Measurements from ENCODE around the gene ZNF423. TPM values are rescaled to one million over a fixed set of nuclear protein-coding genes. Genes with fewer than 3 reads are reported as not detected.

The ZNF423 gene
- total RNA-seq, 2 donors from 2014 or later, result 12.3 to 29.3 TPM

DNA sequence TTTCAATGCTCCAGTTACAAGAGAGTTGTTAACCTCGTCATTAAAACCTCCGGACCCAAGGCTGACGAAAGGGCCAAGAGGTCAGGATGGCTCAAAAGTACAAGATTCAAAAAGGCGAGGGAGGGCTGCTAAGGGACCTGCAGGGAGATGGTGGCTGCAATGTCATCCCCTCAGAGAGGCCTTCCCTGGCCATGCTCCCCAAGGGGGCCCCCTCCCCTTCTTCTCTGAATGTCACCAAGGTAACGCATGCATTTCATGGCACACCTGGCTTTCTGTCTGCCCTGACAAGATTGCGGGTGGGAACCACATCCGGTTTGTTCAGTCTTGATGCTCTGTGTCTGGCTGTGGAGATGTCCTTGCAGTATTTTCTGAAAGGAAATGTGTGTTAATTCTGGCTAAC, 392.4 kb downstream of the ZNF423 start:
- no peak for DNase-seq (ENCODE audit: low spot score)
- intact Hi-C loops (cut with DNase I), result loop anchor here in 1 of 2 donors (5.0 kb wide), 1 partner anchor 356 kb away; no protein-coding TSS in a partner anchor

DNA sequence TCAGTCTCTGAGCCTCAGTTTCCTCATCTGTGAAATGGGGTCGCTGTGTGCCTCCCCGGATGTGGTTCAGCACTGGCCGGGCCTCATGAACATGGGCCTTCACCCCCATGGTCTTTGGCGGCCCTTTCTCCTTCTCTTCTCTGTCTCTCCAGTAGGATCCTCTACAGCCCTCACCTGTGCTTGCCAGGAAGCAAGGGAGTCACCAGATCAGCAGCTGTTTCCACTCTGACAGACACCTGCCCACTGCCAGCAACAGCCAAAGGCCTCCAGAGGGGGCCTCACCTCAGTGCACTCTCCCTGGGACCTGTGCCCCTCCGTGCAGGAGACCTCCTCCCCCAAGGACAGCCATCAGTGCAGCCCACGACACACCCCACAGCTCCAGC, 392.9 kb downstream of the ZNF423 start:
- no peak for DNase-seq (ENCODE audit: low spot score)
- intact Hi-C loops (cut with DNase I), result loop anchor here in 1 of 2 donors (5.0 kb wide), 1 partner anchor 356 kb away; no protein-coding TSS in a partner anchor

- intact Hi-C loops (cut with DNase I), result loop anchor here in 1 of 2 donors (5.0 kb wide), 1 partner anchor 355 kb away; no protein-coding TSS in a partner anchor
- DNase-seq (ENCODE audit: low spot score), result no peak
These were observed 393.4 kb downstream of the ZNF423 start for GRCh38 chr16:49462362-49462988.

GRCh38 chr16:49461517-49461951, 394.4 kb downstream of the ZNF423 start:
- intact Hi-C loops (cut with DNase I), result loop anchor here in 1 of 2 donors (5.0 kb wide), 1 partner anchor 354 kb away; no protein-coding TSS in a partner anchor
- no peak for DNase-seq (ENCODE audit: low spot score)

GRCh38 chr16:49460786-49461470, 395.0 kb downstream of the ZNF423 start:
- intact Hi-C loops (cut with DNase I), result loop anchor here in 1 of 2 donors (5.0 kb wide), 1 partner anchor 354 kb away; no protein-coding TSS in a partner anchor
- DNase-seq (ENCODE audit: low spot score), result no peak

- DNase-seq (ENCODE audit: low spot score), result peak; percentile 42
- intact Hi-C loops (cut with DNase I), result loop anchor here in 1 of 2 donors (5.0 kb wide), 1 partner anchor 353 kb away; no protein-coding TSS in a partner anchor
These were observed 395.8 kb downstream of the ZNF423 start for GRCh38 chr16:49459953-49460735.

GRCh38 chr16:49458656-49459445, 397.1 kb downstream of the ZNF423 start:
- intact Hi-C loops (cut with DNase I), result no loop called here
- DNase-seq (ENCODE audit: low spot score), result peak; percentile 18

- intact Hi-C loops (cut with DNase I), result no loop called here
- DNase-seq (ENCODE audit: low spot score), result peak; percentile 58
These were observed 397.7 kb downstream of the ZNF423 start for GRCh38 chr16:49458243-49458642.

- peak; percentile 59 for DNase-seq (ENCODE audit: low spot score)
- intact Hi-C loops (cut with DNase I), result no loop called here
These were observed 398.7 kb downstream of the ZNF423 start for GRCh38 chr16:49457196-49457595.

DNA sequence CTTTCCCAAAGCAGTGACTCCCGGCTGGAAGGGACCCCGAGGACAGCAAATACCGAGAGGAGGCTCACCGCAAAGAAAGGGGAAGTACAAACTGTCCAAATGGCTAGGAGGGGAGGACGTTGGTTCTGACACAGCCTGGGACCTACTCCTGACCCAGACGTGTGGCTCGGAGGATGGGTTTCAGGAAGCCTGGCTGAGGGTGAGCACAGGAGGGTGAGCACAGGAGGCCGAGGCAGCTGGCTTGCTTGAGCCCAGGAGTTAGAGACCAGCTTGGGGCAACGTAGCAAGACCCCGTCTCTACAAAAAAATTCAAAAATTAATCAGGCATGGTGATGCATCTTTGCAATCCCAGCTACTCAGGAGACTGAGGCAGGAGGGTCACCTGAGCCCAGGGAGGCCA, 399.1 kb downstream of the ZNF423 start:
- no peak for DNase-seq (ENCODE audit: low spot score)
- intact Hi-C loops (cut with DNase I), result no loop called here

DNA sequence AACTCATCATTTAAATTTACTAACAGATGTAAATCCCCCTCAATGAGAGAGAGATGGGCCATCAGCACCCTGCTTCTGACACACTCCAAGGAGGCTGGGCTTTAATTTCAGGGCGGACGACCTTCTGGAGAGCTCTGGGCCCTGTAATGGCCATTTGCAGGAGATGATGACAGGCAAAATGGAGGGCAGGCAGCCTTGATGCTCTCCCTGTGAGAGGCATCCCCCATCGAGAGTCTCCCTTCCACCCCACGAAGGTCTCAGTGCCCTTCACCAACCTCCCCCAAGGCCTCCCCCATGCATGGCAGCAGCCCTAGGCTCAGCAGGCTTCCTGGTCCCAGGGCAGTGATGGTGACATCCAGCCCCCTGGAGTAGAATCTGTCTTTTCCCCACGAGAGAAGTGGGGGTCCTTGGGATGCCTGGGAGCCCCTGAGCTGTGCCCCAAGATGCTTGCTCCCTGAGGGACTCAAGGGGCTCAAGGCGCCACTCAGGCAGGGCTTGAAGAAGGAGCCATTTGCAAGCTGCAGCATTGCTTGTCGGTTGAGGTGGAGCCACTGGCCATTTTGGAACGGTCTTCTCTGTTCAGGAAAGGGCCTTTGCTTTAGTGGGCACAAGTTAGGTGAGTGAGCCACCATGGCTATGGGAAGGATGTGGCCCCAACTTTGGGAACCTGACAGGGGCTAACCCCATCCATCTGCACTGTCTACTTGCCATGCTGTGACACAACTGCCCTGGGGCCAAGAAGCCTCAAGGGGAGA, 399.7 kb downstream of the ZNF423 start:
- DNase-seq (ENCODE audit: low spot score), result peak; percentile 45
- intact Hi-C loops (cut with DNase I), result no loop called here

DNA sequence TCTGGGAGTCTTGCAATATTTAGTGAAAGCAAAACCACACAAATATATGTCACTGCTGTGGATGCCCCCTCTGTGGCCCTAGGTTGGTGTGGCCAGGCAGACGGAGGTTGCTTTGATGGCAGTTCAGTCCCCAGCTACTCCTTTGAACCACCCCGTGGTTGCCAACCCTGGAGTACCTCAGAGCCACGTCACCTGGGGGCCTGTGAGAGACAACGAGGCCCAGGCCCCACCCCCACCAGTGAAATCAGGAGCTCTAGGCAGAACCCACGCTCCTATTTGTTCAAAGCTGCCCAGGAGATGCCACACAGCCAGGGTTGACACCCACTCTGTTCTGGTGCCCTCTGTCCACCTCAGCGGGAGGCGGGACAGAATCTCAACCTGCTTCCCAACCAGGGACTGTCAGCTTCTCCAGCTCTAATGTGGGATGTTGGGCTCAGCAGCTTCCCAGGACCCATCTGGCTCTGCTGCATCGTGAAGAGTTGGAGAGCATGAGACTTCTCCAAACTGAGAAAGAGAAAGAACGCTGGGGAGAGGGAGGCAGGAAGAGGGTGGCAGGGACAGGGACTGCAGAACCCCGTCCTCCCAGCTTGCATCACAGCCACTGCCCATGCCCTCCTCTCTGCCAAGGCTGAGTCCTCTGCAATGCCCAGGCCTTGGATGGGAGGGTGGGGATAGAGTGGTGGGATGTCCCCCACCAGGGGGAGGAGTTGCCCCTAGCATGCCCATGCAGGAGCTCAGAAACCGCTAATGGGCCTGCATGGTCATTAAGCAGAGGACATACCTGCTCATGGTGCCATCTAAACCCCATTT, 400.5 kb downstream of the ZNF423 start:
- DNase-seq (ENCODE audit: low spot score), result peak; percentile 63
- intact Hi-C loops (cut with DNase I), result no loop called here

- DNase-seq (ENCODE audit: low spot score), result peak; percentile 34
- intact Hi-C loops (cut with DNase I), result no loop called here
These were observed 401.3 kb downstream of the ZNF423 start for GRCh38 chr16:49454426-49455180.

DNA sequence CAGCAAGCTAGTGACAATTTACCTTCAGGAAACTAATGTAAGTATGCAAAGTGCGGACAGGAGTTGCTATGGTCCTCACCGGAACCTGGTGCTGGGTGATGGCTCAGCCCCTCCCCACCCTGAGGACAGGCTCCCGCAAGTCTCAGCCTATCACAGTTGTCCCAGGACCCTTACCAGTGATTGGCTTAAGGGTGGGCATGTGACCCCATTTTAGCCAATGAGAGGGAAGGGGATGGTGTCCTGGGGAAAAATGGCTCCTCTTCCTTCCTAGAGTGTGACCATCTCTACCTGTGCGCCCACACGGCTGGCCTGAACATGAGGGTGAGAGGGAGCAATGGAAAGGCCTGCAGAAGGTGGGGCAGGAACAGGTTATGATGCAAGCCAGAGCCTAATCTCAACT, 401.9 kb downstream of the ZNF423 start:
- DNase-seq (ENCODE audit: low spot score), result no peak
- intact Hi-C loops (cut with DNase I), result no loop called here

DNA sequence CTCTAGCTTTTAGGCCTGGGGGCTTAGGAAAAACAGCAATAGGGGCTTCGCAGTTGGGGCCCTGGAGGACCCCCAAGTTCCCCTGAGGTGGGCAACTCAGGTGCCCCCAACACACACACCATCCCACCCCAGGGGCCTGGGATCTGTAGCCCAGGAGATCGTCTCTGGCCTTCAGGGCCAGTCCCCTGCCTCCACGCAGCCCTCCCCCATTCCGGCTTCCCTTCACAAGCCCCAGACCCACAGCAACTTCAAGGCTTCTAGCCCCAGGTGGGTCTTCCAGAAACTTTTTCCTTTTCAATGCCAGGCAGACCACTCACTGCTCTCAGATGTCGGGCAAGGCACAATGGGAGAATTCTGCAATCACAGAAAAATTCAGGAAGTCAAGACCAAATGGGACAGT, 402.9 kb downstream of the ZNF423 start:
- peak; percentile 62 for DNase-seq (ENCODE audit: low spot score)

DNA sequence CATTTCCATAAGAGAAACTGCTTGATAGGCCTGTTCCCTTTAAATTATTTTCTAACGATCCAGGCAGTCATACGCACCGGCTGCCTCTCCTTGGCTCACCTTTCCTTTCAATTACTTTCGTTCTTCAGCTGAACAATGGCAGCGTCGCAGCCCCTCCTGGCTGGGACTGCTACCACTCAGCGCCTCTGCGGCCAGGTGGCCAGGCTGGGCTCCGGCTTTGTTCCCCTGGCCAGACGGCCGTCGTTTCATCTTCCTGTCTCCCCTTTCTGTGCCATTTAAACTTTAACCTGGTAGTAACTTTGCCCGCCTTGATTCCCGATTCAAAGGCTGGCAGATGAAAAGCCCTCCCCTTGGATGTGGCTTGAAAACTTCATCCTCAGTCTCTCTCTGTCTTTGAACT, 403.3 kb downstream of the ZNF423 start:
- DNase-seq (ENCODE audit: low spot score), result peak; percentile 68
- intact Hi-C loops (cut with DNase I), result no loop called here

More for the DNA sequence above, 402.9 kb downstream of the ZNF423 start:
- intact Hi-C loops (cut with DNase I), result no loop called here

DNA sequence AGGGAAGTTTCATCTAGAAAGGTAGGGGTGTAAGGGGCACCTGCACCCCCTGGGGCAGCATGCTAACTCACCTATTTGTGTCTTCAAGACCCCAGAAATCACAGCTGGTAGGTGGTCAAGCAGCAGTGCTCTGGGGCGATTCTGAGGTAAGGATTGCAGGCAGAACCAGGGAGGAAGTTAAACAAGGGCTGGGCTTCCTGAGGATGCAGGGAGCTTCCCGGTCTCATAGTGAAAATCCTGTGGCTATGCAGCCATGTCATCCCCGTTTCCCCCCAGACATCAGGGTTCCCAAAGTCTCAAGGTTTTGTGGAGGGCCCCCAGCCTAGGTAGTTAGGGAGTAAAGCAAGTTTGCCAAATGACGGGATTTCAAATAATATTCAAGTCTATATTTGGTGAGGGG, 403.8 kb downstream of the ZNF423 start:
- DNase-seq (ENCODE audit: low spot score), result peak; percentile 46

More for the DNA sequence above, 403.8 kb downstream of the ZNF423 start:
- intact Hi-C loops (cut with DNase I), result no loop called here

Data from posterior vena cava (tissue), 2 donors.